ENCODE results near the gene MEX3D.

- TF ChIP-seq ZNF510 (tag by site-specific recombination; IDR thresholded peaks at IDR 0.05; ENCODE audit: insufficient replicate concordance) (no peak), CTCF (tag by site-specific recombination; IDR thresholded peaks at IDR 0.05) (no peak), HOXC10 (CRISPR knock-in tag; IDR thresholded peaks at IDR 0.05) (no peak), ZNF558 (tag by site-specific recombination; IDR thresholded peaks at IDR 0.05) (no peak), ZNF76 (tag by site-specific recombination; IDR thresholded peaks at IDR 0.05; ENCODE audit: borderline replicate concordance, low read depth) (no peak), ATF2 (tag by site-specific recombination; IDR thresholded peaks at IDR 0.05; ENCODE audit: low read depth) (no peak), ZBTB1 (tag by site-specific recombination; IDR thresholded peaks at IDR 0.05) (no peak), KLF1 (tag by site-specific recombination; IDR thresholded peaks at IDR 0.05) (no peak), ZNF362 (tag by site-specific recombination; IDR thresholded peaks at IDR 0.05) (no peak), ZNF629 (tag by site-specific recombination; IDR thresholded peaks at IDR 0.05) (no peak), SALL2 (tag by site-specific recombination; IDR thresholded peaks at IDR 0.05; ENCODE audit: borderline replicate concordance) (no peak)
Measured at GRCh38 chr19:1526979-1527649, 41.0 kb downstream of the MEX3D start.
